OCI-LY7 (cell line): ENCODE data around the gene PPP1R12C.

ENCODE experiments used
- EZH2phosphoT487 ChIP-seq: fragments of 200-600 bp; sonication (generic); IDR thresholded peaks from 2 replicates; pipeline ENCODE4 v1.6.1; 2018; ENCODE audit warnings: low read depth, borderline replicate concordance, mild to moderate bottlenecking, mixed run types, antibody characterized with exemption, low read length, moderate library complexity, mixed read lengths
- TF ChIP-seq, protein P1 (sequence below): fragments of 200-600 bp; sonication (generic); conservative IDR thresholded peaks from 2 replicates; pipeline ENCODE4 v1.5.1; 2014; ENCODE audit warnings: mild to moderate bottlenecking, antibody characterized with exemption, low read length, moderate library complexity, mixed read lengths

DNA sequence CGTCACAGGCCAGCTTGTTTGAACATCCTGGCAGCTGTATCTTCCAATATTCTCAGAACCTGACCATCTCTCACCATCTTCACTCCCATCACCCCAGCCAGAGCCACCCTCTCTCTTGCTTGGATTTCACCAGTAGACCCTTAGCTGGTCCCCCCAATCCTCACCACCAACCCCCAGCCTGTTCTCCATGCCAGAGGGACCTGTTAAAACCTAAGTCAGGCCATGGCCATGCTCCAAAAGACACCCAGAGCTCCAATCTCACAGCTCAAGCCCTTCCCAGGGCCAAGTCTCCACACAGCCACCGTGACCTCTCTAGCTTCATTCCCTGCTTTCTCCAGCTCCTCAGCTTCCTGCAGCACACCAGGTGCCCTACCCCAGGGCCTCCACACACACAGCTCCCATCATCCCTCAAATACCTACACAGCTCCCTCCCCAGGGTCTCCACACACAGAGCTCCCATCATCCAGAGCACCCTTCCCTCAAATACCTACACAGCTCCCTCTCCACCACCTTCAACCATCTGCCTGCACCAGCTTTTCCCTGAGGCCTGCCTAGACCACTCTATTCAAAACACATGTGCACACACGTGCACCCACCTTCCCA, 28.0 kb downstream of the PPP1R12C start:
- TF ChIP-seq, protein P1, sequence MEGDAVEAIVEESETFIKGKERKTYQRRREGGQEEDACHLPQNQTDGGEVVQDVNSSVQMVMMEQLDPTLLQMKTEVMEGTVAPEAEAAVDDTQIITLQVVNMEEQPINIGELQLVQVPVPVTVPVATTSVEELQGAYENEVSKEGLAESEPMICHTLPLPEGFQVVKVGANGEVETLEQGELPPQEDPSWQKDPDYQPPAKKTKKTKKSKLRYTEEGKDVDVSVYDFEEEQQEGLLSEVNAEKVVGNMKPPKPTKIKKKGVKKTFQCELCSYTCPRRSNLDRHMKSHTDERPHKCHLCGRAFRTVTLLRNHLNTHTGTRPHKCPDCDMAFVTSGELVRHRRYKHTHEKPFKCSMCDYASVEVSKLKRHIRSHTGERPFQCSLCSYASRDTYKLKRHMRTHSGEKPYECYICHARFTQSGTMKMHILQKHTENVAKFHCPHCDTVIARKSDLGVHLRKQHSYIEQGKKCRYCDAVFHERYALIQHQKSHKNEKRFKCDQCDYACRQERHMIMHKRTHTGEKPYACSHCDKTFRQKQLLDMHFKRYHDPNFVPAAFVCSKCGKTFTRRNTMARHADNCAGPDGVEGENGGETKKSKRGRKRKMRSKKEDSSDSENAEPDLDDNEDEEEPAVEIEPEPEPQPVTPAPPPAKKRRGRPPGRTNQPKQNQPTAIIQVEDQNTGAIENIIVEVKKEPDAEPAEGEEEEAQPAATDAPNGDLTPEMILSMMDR, result no peak
- no peak for TF ChIP-seq EZH2phosphoT487
